Stimulated activated CD4-positive, alpha-beta T cell treated with anti-CD3 and anti-CD28 coated beads, Interleukin-1b, Interleukin-23, amount 100 ng/mL, for 24 hours (primary cell): ENCODE results near the gene CTNNA2.
"Not testable (repeated sequence)": the region's sequence is repeated elsewhere in the genome, so short reads cannot be mapped to it uniquely, and the experiment has no call there.

Source experiments
- DNase-seq, 4 experiments: peaks; one replicate each; pipeline ENCODE4 v3.0.0-alpha.2; 2020; ENCODE audit warnings: low read depth in 4 of 4, low spot score in 1 of 4

Gene CTNNA2

GRCh38 chr2:80019571-80020460 is 507.0 kb downstream of the CTNNA2 start:
- no peak for DNase-seq

GRCh38 chr2:80022018-80022417 is 509.2 kb downstream of the CTNNA2 start:
- DNase-seq = no peak

GRCh38 chr2:80026040-80026729 is 513.3 kb downstream of the CTNNA2 start:
- no peak for DNase-seq

GRCh38 chr2:80028051-80028450 is 515.2 kb downstream of the CTNNA2 start:
- no peak for DNase-seq

- no peak for DNase-seq
These were observed 515.7 kb downstream of the CTNNA2 start for GRCh38 chr2:80028584-80028983.

- DNase-seq = no peak
These were observed 517.3 kb downstream of the CTNNA2 start for GRCh38 chr2:80030135-80030534.

GRCh38 chr2:80032684-80033083 is 519.8 kb downstream of the CTNNA2 start:
- not testable (repeated sequence) for DNase-seq

GRCh38 chr2:80035749-80036285 is 523.0 kb downstream of the CTNNA2 start:
- no peak for DNase-seq

- DNase-seq = no peak
These were observed 524.5 kb downstream of the CTNNA2 start for GRCh38 chr2:80037310-80037709.

GRCh38 chr2:80040226-80040625 is 527.4 kb downstream of the CTNNA2 start:
- DNase-seq = no peak

GRCh38 chr2:80042635-80043034 is 529.8 kb downstream of the CTNNA2 start:
- no peak for DNase-seq

GRCh38 chr2:80048296-80048695 is 535.4 kb downstream of the CTNNA2 start:
- DNase-seq = no peak

- no peak for DNase-seq
These were observed 537.4 kb downstream of the CTNNA2 start for GRCh38 chr2:80050246-80050645.

- DNase-seq = no peak
These were observed 540.9 kb downstream of the CTNNA2 start for GRCh38 chr2:80053522-80054345.

GRCh38 chr2:80054346-80054675 is 541.5 kb downstream of the CTNNA2 start:
- no peak for DNase-seq

GRCh38 chr2:80057956-80058355 is 545.1 kb downstream of the CTNNA2 start:
- DNase-seq = no peak

GRCh38 chr2:80058562-80058961 is 545.7 kb downstream of the CTNNA2 start:
- no peak for DNase-seq

GRCh38 chr2:80059447-80059846 is 546.6 kb downstream of the CTNNA2 start:
- no peak for DNase-seq

GRCh38 chr2:80061881-80062280 is 549.0 kb downstream of the CTNNA2 start:
- no peak for DNase-seq

GRCh38 chr2:80062298-80062697 is 549.4 kb downstream of the CTNNA2 start:
- no peak for DNase-seq

GRCh38 chr2:80068038-80068731 is 555.3 kb downstream of the CTNNA2 start:
- DNase-seq = no peak
